Subcutaneous adipose tissue (tissue), 4 donors: ENCODE measurements around the gene UBE2I. TPM values are rescaled to one million over a fixed set of nuclear protein-coding genes. Genes with fewer than 3 reads are reported as not detected.

Experiments used
- total RNA-seq, 4 donors: library from RNA; depleted of rRNA; stranded (reverse); fragments of >200 nt; gene quantifications; one replicate each; pipeline ENCODE4 v1.1.0, GENCODE V29; 2016
- TF ChIP-seq, protein P1 (sequence below): fragments of 450-650 bp; IDR thresholded peaks from one replicate; pipeline ENCODE4 v1.5.1; 2016; ENCODE audit warnings: low read depth, mild to moderate bottlenecking, control low read depth, antibody characterized with exemption, moderate library complexity

UBE2I gene
- total RNA-seq, 4 donors from 2014 or later: 41.1 to 102 (median 55.9) TPM

DNA sequence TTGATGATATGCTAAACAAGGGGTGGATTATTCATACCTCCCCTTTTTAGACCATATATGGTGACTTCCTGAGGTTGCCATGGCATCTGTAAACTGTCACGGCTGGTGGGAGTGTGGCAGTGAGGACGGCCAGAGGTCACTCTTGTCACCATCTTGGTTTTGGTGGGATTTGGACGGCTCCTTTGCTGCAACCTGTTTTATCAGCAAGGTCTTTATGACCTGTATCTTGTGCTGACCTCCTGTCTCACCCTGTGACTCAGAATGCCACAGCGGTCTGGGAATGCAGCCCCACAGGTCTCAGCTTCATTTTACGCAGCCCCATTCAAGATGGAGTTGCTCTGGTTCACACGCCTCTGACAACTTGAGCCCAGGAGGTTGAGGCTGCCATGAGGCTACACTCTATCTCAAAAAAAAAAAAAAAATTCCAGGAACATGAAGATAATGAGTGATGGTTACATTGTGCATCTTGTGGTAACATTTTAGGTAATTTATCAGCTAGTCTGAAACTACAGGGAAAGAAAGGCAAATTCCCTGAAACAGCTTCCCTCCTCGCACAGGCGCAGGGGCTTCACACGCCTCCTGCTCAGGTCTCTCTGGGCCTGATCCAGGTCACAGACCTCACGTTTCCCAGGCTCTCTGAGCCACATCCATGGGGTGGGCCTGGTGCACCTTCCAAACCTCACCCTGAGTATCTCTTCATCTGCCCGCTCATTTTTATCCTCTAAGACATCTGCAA is 15.3 kb upstream of the UBE2I start:
- TF ChIP-seq, protein P1, sequence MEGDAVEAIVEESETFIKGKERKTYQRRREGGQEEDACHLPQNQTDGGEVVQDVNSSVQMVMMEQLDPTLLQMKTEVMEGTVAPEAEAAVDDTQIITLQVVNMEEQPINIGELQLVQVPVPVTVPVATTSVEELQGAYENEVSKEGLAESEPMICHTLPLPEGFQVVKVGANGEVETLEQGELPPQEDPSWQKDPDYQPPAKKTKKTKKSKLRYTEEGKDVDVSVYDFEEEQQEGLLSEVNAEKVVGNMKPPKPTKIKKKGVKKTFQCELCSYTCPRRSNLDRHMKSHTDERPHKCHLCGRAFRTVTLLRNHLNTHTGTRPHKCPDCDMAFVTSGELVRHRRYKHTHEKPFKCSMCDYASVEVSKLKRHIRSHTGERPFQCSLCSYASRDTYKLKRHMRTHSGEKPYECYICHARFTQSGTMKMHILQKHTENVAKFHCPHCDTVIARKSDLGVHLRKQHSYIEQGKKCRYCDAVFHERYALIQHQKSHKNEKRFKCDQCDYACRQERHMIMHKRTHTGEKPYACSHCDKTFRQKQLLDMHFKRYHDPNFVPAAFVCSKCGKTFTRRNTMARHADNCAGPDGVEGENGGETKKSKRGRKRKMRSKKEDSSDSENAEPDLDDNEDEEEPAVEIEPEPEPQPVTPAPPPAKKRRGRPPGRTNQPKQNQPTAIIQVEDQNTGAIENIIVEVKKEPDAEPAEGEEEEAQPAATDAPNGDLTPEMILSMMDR: no peak

DNA sequence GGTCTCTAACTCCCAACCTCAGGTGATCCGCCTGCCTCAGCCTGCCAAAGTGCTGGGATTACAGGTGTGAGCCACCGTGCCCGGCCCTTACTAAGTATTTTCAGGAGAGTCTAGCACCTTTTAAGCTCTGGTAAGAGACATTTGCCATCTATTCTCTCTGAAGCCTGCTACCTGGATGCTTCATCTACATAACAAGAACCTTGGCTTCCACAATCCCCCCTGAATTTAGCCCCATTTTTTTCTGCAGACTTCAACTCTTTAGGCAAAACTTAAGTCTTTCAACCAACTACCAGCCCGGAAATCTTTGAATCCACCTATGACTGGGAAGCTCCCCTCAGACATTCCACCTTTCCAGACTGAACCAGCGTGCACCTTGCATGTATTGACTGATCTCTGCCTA is 14.0 kb upstream of the UBE2I start:
- TF ChIP-seq, protein P1: no peak

- TF ChIP-seq, protein P1: no peak
Measured at GRCh38 chr16:1297018-1297696, 12.3 kb upstream of the UBE2I start.

- TF ChIP-seq, protein P1: no peak
Measured at GRCh38 chr16:1298406-1298805, 11.0 kb upstream of the UBE2I start.

- TF ChIP-seq, protein P1: no peak
Measured at GRCh38 chr16:1299012-1299867, 10.2 kb upstream of the UBE2I start.

- TF ChIP-seq, protein P1: no peak
Measured at GRCh38 chr16:1299868-1300203, 9.6 kb upstream of the UBE2I start.
